IMR-90 (cell line): ENCODE measurements around the gene ASAP2. TPM values are rescaled to one million over a fixed set of nuclear protein-coding genes. Genes with fewer than 3 reads are reported as not detected.
A peak's percentile ranks its signal among the peaks of the same experiment; 100 is the strongest.

Experiments
- ATAC-seq: fragments of 200-7000 bp; cut with Tn5 transposase; 2 replicates; pipeline ENCODE4 v1.9.1; 2020; ENCODE audit warnings: low read depth, mild to moderate bottlenecking, moderate library complexity
- BruUV-seq: library from RNA; stranded (reverse); fragments of 400-500 nt; replicated peaks from 2 replicates; lab custom pipeline; 2021; lab: Mats Ljungman, UMichigan
- CTCF ChIA-PET: fragments of 300-600 bp; formaldehyde crosslinking; extraction: SDS; loops from one replicate; lab custom pipeline; 2021; ENCODE audit warnings: antibody characterized with exemption; lab: Yijun Ruan, JAX
- POLR2A ChIA-PET: fragments of 300-600 bp; sonication (Branson Sonifier 250); formaldehyde crosslinking; loops from one replicate; lab custom pipeline; 2022; ENCODE audit warnings: antibody characterized with exemption; ENCODE audit not compliant: unreplicated experiment; lab: Charles Lee
- DNase-seq: peaks from one replicate; pipeline ENCODE4 v3.0.0; 2013
- H2AFZ ChIP-seq: replicated peaks from 2 replicates; pipeline ENCODE3; 2013; ENCODE audit warnings: low read length, mild to moderate bottlenecking; ENCODE audit not compliant: poor library complexity
- H2AK5ac ChIP-seq: 2 replicates; pipeline ENCODE4 v1.6.1; 2013; ENCODE audit warnings: low read depth, low read length, inconsistent platforms
- H2AK9ac ChIP-seq: replicated peaks from 2 replicates; pipeline ENCODE3; 2013; ENCODE audit warnings: mild to moderate bottlenecking, low read depth, low read length, moderate library complexity; ENCODE audit not compliant: poor library complexity
- H2BK120ac ChIP-seq: 2 replicates; pipeline ENCODE4 v1.6.1; 2013; ENCODE audit warnings: low read depth, low read length, inconsistent platforms
- H2BK15ac ChIP-seq: 3 replicates; pipeline ENCODE4 v1.6.1; 2013; ENCODE audit warnings: low read depth, low read length, inconsistent platforms
- H2BK20ac ChIP-seq: 2 replicates; pipeline ENCODE4 v1.6.1; 2013; ENCODE audit warnings: low read depth, mild to moderate bottlenecking, inconsistent platforms, low read length, moderate library complexity
- H2BK5ac ChIP-seq: 2 replicates; pipeline ENCODE4 v1.6.1; 2013; ENCODE audit warnings: mild to moderate bottlenecking, low read depth, low read length, inconsistent platforms; ENCODE audit not compliant: poor library complexity, severe bottlenecking
- H3K14ac ChIP-seq: replicated peaks from 2 replicates; pipeline ENCODE4 v1.6.1; 2013; ENCODE audit warnings: low read depth, low read length, inconsistent platforms
- H3K18ac ChIP-seq: 2 replicates; pipeline ENCODE4 v1.6.1; 2013; ENCODE audit warnings: low read depth, low read length, control low read depth
- H3K23ac ChIP-seq: 2 replicates; pipeline ENCODE4 v1.6.1; 2013; ENCODE audit warnings: low read depth, low read length, inconsistent platforms
- H3K27ac ChIP-seq: 2 replicates; pipeline ENCODE4 v1.5.1; 2013; ENCODE audit warnings: mild to moderate bottlenecking, control low read depth, low read length; ENCODE audit not compliant: insufficient read depth
- H3K27me3 ChIP-seq: 2 replicates; pipeline ENCODE4 v1.6.1; 2013; ENCODE audit warnings: low read length; ENCODE audit not compliant: control insufficient read depth, insufficient read depth
- H3K36me3 ChIP-seq: 2 replicates; pipeline ENCODE4 v1.6.1; 2013; ENCODE audit warnings: low read length, mixed read lengths; ENCODE audit not compliant: control insufficient read depth, insufficient read depth
- H3K4ac ChIP-seq: 2 replicates; pipeline ENCODE4 v1.6.1; 2013; ENCODE audit warnings: low read depth, low read length, inconsistent platforms
- H3K4me1 ChIP-seq: 2 replicates; pipeline ENCODE4 v1.6.1; 2013; ENCODE audit warnings: low read length, mixed read lengths; ENCODE audit not compliant: control insufficient read depth, insufficient read depth
- H3K4me2 ChIP-seq: 2 replicates; pipeline ENCODE4 v1.6.1; 2013; ENCODE audit warnings: low read depth, mild to moderate bottlenecking, control low read depth, low read length, moderate library complexity
- H3K4me3 ChIP-seq: 2 replicates; pipeline ENCODE4 v1.5.1; 2013; ENCODE audit warnings: low read depth, mild to moderate bottlenecking, control low read depth, low read length, moderate library complexity; ENCODE audit not compliant: insufficient read depth
- H3K56ac ChIP-seq: 2 replicates; pipeline ENCODE4 v1.6.1; 2013; ENCODE audit warnings: low read length, inconsistent platforms; ENCODE audit not compliant: insufficient read depth; ENCODE audit errors: extremely low read depth
- H3K79me1 ChIP-seq, 2 experiments: 2 replicates each; pipeline ENCODE4 v1.6.1; 2013; ENCODE audit warnings: low read length in 2 of 2, inconsistent platforms in 1 of 2, low read depth in 1 of 2
- H3K9ac ChIP-seq: 2 replicates; pipeline ENCODE4 v1.6.1; 2013; ENCODE audit warnings: low read depth, low read length, control low read depth
- H3K9me1 ChIP-seq: 2 replicates; pipeline ENCODE4 v1.6.1; 2013; ENCODE audit warnings: low read length, inconsistent platforms; ENCODE audit not compliant: insufficient read depth
- H3K9me3 ChIP-seq: 2 replicates; pipeline ENCODE4 v1.6.1; 2013; ENCODE audit warnings: low read length; ENCODE audit not compliant: control insufficient read depth, insufficient read depth
- H4K20me1 ChIP-seq: 2 replicates; pipeline ENCODE4 v1.6.1; 2013; ENCODE audit warnings: low read length, inconsistent platforms; ENCODE audit not compliant: insufficient read depth
- H4K5ac ChIP-seq: 2 replicates; pipeline ENCODE4 v1.6.1; 2013; ENCODE audit warnings: mild to moderate bottlenecking, low read depth, low read length, control low read depth
- H4K8ac ChIP-seq, 2 experiments: 2 replicates each; pipeline ENCODE4 v1.6.1; 2013; ENCODE audit warnings: low read depth in 2 of 2, low read length in 2 of 2, control low read depth in 1 of 2, inconsistent platforms in 1 of 2
- H4K91ac ChIP-seq: 2 replicates; pipeline ENCODE4 v1.6.1; 2013; ENCODE audit warnings: low read depth, low read length, inconsistent platforms; ENCODE audit not compliant: insufficient read depth
- CHD1 ChIP-seq: IDR thresholded peaks from 2 replicates; pipeline ENCODE4 v1.6.1; 2012; ENCODE audit warnings: low read depth, low read length, improper control_type of control experiment
- FOS ChIP-seq: fragments of 150-350 bp; IDR thresholded peaks from 2 replicates; pipeline ENCODE4 v1.6.1; 2016; ENCODE audit warnings: low read depth, low read length
- MAFK ChIP-seq: IDR thresholded peaks from 2 replicates; pipeline ENCODE4 v1.6.1; 2012; ENCODE audit warnings: low read depth, low read length, improper control_type of control experiment
- MAZ ChIP-seq: IDR thresholded peaks from 2 replicates; pipeline ENCODE4 v1.6.1; 2012; ENCODE audit warnings: low read depth, mild to moderate bottlenecking, low read length, improper control_type of control experiment, moderate library complexity, borderline replicate concordance
- MXI1 ChIP-seq: IDR thresholded peaks from 2 replicates; pipeline ENCODE4 v1.6.1; 2012; ENCODE audit warnings: low read depth, mild to moderate bottlenecking, low read length, moderate library complexity, borderline replicate concordance
- NFE2L2 ChIP-seq: fragments of 150-350 bp; IDR thresholded peaks from 2 replicates; pipeline ENCODE4 v1.6.1; 2016; ENCODE audit warnings: low read depth, mild to moderate bottlenecking, low read length
- POLR2A ChIP-seq: IDR thresholded peaks from 2 replicates; pipeline ENCODE4 v1.6.1; 2012; ENCODE audit warnings: mild to moderate bottlenecking, low read depth, low read length
- RAD21 ChIP-seq: IDR thresholded peaks from 2 replicates; pipeline ENCODE4 v1.6.1; 2012; ENCODE audit warnings: low read length, improper control_type of control experiment
- RFX5 ChIP-seq: IDR thresholded peaks from 2 replicates; pipeline ENCODE4 v1.8.0; 2012; ENCODE audit warnings: low read depth, mild to moderate bottlenecking, low read length, moderate library complexity
- USF2 ChIP-seq: fragments of 150-350 bp; IDR thresholded peaks from 2 replicates; pipeline ENCODE4 v1.6.1; 2017; ENCODE audit warnings: mild to moderate bottlenecking, antibody characterized with exemption, low read length, low read depth
- WGBS, 2 experiments: methylation state at CpG; one replicate each; pipeline versions ENCODE4 v1.1.5 to v1.1.7; 2013; ENCODE audit warnings: missing lambda C conversion rate in 2 of 2; ENCODE audit not compliant: insufficient read length in 1 of 2; ENCODE audit errors: extremely low coverage in 2 of 2; 5-methylcytosine and 5-hydroxymethylcytosine counted together
- dilution Hi-C: fragments of 300-500 bp; cut with HindIII; formaldehyde crosslinking; loops from one replicate; pipeline ENCODE4 v1.14.3; 2018; ENCODE audit warnings: low sequenced_read_pairs; ENCODE audit not compliant: unreplicated experiment
- in situ Hi-C: fragments of 300-500 bp; cut with MboI; formaldehyde crosslinking; loops from 3 replicates; pipeline ENCODE4 v1.14.3; 2019; ENCODE audit warnings: low sequenced_read_pairs, inconsistent platforms, mixed read lengths
- intact Hi-C: fragments of 100-400 bp; cut with micrococcal nuclease; formaldehyde crosslinking; loops from 2 replicates; pipeline ENCODE4 v1.10.0; 2022
- polyA plus RNA-seq, 3 experiments: library from polyadenylated mRNA; depleted of rRNA; stranded (reverse); fragments of >200 nt; gene quantifications; 2 replicates each; pipeline ENCODE4 v1.2.3, GENCODE V29; 2012; ENCODE audit warnings: low replicate concordance in 1 of 3
- total RNA-seq: library from RNA; depleted of rRNA; stranded (reverse); fragments of >200 nt; gene quantifications from 2 replicates; pipeline ENCODE4 v1.2.3, GENCODE V29; 2012
- TF ChIP-seq, protein P1 (sequence below): fragments of 150-350 bp; IDR thresholded peaks from 2 replicates; pipeline ENCODE4 v1.6.1; 2016; ENCODE audit warnings: low read depth, mild to moderate bottlenecking, low read length, moderate library complexity, borderline replicate concordance
- TF ChIP-seq, protein P2 (sequence below): conservative IDR thresholded peaks from 2 replicates; pipeline ENCODE4 v1.5.1; 2012; ENCODE audit warnings: mild to moderate bottlenecking, low read depth, low read length, improper control_type of control experiment

The ASAP2 gene
- total and polyA plus RNA-seq, 2 of the 4 experiments (the other 2 are of a cell fraction): 19.7 to 28.1 TPM

DNA sequence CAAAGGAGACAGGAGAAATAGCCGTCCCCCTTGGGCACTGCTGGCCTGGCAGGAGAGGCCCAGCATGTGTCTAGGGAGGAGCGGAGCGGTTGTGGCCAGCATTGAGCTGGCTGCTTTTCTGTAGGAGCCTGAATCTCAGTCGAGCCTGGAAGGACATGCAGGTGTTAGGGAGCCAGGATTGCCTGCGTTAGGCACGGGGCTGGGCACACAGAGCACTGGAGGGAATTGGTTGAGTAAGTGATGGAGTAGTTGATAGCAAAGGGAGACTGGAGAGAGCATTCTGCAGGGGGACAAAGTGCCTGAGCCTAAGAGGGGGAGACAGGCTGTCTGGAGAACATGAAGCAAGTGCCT is 22.8 kb downstream of the ASAP2 start:
- Histone ChIP-seq H3K4me3 (no peak overlapping the region), H2AK5ac (peak overlapping the region; percentile 79), H3K9me1 (peaks cover 77% of the 10 kb centered on the region), H4K5ac (no peak overlapping the region), H2BK120ac (peak overlapping the region; percentile 65; the same call in 1 of the 2 replicates), H3K4me1 (peaks cover 58% of the 10 kb centered on the region), H3K4ac (peak overlapping the region; percentile 51), H3K23ac (0 out of 2 replicates have a peak overlapping the region, but pooled peaks have one; percentile 26), H2BK5ac (peak overlapping the region; percentile 31), H3K18ac (peak overlapping the region; percentile 4; the same call in 1 of the 2 replicates), H2BK20ac (peak overlapping the region; percentile 40; the same call in 1 of the 2 replicates), H2BK15ac (peak overlapping the region; percentile 17; the same call in 1 of the 3 replicates), H4K91ac (0 out of 2 replicates have a peak overlapping the region, but pooled peaks have one; percentile 25), H3K79me1 (peaks cover 67 to 94% of the 10 kb centered on the region in 2 experiments), H4K8ac (peak overlapping the region; percentile 42 to 53; a peak in 2 of 4 replicates), H3K27ac (peak overlapping the region; percentile 14), H3K27me3 (no peaks in the 10 kb centered on the region), H3K9me3 (no peaks in the 10 kb centered on the region), H3K56ac (no peak overlapping the region), H2AFZ (no peak overlapping the region), H3K14ac (peak overlapping the region; percentile 64), H4K20me1 (peaks cover 65% of the 10 kb centered on the region), H3K9ac (no peak overlapping the region), H2AK9ac (peak overlapping the region; percentile 31), H3K4me2 (no peak overlapping the region), H3K36me3 (no peaks in the 10 kb centered on the region)
- no peak for DNase-seq
- TF ChIP-seq NFE2L2 (no peak), CHD1 (no peak), MAZ (no peak), POLR2A (no peak), USF2 (no peak), RFX5 (no peak), RAD21 (no peak), FOS (no peak), MAFK (no peak), MXI1 (no peak)
- TF ChIP-seq, protein P1, sequence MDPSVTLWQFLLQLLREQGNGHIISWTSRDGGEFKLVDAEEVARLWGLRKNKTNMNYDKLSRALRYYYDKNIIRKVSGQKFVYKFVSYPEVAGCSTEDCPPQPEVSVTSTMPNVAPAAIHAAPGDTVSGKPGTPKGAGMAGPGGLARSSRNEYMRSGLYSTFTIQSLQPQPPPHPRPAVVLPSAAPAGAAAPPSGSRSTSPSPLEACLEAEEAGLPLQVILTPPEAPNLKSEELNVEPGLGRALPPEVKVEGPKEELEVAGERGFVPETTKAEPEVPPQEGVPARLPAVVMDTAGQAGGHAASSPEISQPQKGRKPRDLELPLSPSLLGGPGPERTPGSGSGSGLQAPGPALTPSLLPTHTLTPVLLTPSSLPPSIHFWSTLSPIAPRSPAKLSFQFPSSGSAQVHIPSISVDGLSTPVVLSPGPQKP: no peak
- TF ChIP-seq, protein P2, sequence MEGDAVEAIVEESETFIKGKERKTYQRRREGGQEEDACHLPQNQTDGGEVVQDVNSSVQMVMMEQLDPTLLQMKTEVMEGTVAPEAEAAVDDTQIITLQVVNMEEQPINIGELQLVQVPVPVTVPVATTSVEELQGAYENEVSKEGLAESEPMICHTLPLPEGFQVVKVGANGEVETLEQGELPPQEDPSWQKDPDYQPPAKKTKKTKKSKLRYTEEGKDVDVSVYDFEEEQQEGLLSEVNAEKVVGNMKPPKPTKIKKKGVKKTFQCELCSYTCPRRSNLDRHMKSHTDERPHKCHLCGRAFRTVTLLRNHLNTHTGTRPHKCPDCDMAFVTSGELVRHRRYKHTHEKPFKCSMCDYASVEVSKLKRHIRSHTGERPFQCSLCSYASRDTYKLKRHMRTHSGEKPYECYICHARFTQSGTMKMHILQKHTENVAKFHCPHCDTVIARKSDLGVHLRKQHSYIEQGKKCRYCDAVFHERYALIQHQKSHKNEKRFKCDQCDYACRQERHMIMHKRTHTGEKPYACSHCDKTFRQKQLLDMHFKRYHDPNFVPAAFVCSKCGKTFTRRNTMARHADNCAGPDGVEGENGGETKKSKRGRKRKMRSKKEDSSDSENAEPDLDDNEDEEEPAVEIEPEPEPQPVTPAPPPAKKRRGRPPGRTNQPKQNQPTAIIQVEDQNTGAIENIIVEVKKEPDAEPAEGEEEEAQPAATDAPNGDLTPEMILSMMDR: no peak
- no peak for ATAC-seq
- CTCF ChIA-PET: no interaction called here
- WGBS, 2 experiments: 95% methylated on average over 6 of the region's 6 CpGs; no CpG with 5 or more reads in 1 of the 2 experiments
- BruUV-seq: no TSS peak
- dilution Hi-C loops (no loop called here), in situ Hi-C loops (no loop called here), intact Hi-C loops (no loop called here)
- POLR2A ChIA-PET: no interaction called here
